GM12801 (cell line): ENCODE data around the gene FARP1.

Experiments
- CTCF ChIP-seq: IDR thresholded peaks from one replicate; pipeline ENCODE4 v1.5.1; 2011; ENCODE audit warnings: control low read depth; ENCODE audit not compliant: insufficient read length; ENCODE audit errors: extremely low read depth

FARP1 gene

GRCh38 chr13:98413796-98414195, 270.9 kb downstream of the FARP1 start:
- no peak for TF ChIP-seq CTCF

GRCh38 chr13:98415326-98416070, 272.6 kb downstream of the FARP1 start:
- no peak for TF ChIP-seq CTCF

GRCh38 chr13:98416408-98416807, 273.5 kb downstream of the FARP1 start:
- TF ChIP-seq CTCF = no peak

GRCh38 chr13:98419786-98420553, 277.1 kb downstream of the FARP1 start:
- no peak for TF ChIP-seq CTCF

- TF ChIP-seq CTCF = no peak
Observed at GRCh38 chr13:98420554-98421175, 277.8 kb downstream of the FARP1 start.

- TF ChIP-seq CTCF = no peak
Observed at GRCh38 chr13:98422046-98422445, 279.2 kb downstream of the FARP1 start.

GRCh38 chr13:98423417-98423816, 280.5 kb downstream of the FARP1 start:
- TF ChIP-seq CTCF = no peak
